Activated CD4-positive, CD25-positive, alpha-beta regulatory T cell treated with anti-CD3 and anti-CD28 coated beads, Interleukin-2, amount 50 U/mL, for 24 hours (primary cell): Measurements from ENCODE around the gene ARHGAP30.

Experiments
- ATAC-seq, 2 donors: fragments of 150-1000 bp; cut with Tn5 transposase; one replicate each; pipeline ENCODE4 v1.10.0; 2021; ENCODE audit warnings: mild to moderate bottlenecking in 1 of 2, moderate library complexity in 1 of 2

Gene ARHGAP30

DNA sequence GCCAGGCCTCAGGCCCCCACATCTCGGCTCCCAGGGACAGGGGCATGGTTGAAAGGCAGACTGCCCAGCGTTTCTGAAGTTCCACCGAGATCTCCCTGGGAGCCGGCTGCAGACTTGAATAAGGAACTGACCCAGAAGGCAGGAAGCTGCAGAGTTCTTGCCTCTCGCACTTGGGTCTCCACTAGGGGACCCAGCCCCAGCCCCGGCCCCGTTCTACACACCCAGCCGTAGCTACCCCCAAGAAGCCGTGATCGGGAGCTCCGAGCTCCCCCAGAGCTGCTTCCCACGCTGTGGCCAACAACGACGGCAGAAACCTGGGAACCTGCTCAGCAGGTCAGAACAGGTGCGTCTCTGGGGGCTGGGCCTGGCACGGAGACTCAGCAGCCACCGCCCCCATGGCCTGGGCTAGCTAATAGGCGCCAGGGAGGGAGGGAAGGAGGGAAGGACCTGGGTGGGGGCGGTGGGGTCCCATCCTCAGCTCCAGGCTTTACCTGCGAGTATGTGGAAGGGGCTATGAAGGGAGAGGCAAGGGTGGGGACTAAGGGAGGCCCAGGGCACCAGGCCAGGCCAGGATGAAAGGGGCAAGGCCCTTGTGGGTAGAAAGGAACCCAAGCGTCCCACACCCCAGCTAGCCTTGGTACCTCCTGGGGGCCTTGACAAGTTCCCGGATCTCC is 19.7 kb upstream of the ARHGAP30 start, which contains the start of gene NECTIN4:
Gene NECTIN4, minus strand, starts transcription at position 308 of the 674 bp plus-strand sequence. Its CDS starts 262 bp downstream, at position 46.
- no peak for ATAC-seq

DNA sequence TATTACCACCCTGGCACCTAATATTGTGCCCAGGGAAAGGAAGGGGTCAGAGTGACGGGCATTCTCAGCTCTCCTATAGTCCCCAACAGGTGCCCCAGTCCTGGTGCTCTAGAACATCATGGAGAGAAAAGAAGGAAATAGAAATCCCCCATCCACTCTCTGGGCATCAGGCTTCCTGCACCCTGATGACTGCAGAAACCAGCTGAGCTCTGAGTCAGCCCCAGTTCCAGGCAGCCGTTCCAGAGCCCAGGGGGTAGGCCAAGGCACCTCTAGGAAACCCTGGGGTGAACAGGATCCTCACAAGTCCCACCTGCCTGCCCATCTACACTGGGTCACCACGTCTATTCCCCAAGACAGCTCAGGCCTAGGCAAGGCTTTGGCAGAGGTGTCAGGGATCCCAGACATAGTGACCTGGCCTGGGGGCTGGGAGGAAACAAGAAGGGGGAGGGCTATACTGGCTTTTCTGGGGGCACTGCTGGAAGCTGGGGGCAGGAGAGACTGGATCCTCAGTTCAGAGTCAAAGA is 19.0 kb upstream of the ARHGAP30 start:
- no peak for ATAC-seq

DNA sequence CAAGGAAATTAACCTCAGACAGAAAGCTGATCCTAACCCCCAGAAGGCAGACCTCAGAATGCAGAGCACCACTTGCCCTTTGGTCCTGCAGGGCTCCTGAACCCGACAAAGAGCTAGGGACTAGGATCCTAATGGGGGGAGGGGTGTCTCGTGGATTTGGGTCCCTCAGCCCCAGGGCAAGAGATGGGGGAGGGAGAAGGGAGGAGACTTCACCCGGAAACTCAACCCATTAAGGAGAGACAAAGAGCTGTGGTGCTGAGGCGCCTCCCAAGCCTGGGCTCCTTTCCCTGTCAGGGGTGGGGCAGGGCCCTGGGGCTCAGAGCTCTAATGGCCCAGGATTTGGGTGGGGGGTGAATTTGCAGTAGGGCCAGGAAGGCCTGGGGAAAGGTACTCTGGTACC is 16.8 kb upstream of the ARHGAP30 start:
- ATAC-seq = no peak

DNA sequence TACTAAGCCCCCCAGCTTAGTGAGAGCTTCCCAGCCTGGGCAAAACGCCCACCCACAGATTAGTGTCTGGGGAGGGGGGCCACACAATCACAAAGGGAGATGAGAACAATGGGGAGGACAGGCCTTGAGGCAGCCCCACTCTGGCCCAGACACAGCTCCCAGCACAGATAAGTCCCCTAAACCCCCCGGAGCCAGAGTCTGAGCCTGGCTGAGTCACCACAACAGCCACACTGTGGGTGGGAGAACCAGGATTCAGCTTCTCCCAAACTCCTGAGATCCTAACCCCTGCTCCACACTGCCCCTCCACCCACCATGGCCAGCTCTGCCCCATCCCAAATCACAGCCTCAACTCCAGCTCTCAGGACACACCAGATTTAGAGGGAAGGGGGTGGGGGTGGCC is 15.5 kb upstream of the ARHGAP30 start:
- ATAC-seq = no peak

DNA sequence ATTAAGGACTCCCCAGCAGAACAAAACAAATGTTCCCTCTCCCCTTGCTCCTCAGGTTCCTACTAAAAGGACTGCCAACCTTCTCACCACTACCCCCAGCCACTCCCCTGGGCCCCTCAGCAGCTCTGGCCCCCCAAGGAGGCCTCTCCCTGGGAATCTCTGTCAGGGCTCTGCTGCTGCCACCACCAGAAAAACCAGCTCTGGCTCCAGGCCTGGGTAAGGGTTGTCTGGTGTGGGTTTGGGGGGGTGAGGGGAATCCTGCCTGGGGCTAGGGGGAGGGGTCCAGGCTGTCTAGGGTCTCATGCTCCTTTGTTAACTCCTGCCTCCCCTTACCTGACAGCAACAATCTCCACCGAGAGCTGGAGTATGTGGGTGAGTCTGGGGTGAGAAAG is 14.9 kb upstream of the ARHGAP30 start:
- ATAC-seq = no peak

DNA sequence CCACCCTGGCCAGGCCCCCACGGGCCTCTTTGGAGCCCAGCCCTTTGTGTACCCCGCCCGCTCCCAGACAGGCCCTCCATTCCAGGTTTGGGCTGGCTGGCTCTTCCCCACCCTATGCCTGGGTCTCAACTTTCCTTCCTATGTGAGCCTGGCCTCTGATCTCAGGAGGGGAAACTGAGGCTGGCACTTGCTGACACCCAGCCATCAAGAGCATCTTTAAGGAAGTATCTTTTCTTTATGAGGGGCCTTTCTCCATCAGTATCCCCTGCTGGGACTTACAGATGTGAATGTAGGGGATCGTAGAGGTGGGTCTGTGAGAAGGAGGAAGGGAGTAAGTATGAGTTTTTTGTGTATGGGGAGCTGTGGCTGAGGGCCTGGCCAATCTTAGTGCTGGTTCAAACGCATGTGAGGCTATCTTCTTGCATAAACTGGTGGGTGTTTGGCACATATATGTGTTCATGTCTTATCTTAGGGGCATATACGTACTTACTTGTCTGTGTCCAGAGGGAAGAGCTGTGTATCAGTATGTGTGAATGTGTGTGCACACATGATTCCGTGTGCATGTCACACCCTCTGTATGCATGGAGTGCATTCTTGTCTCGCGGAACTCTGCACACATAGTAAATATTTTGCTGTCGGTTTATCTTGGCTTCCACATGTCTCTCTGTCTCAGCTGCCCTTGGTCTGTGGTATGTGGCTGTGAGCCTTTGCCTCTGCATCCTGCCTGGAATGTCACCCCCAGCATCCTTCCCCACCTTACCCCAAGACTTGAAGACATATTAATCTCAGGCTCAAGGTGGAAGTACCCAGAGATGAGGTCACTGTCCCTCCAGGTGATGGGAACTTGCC is 14.3 kb upstream of the ARHGAP30 start:
- ATAC-seq = no peak

DNA sequence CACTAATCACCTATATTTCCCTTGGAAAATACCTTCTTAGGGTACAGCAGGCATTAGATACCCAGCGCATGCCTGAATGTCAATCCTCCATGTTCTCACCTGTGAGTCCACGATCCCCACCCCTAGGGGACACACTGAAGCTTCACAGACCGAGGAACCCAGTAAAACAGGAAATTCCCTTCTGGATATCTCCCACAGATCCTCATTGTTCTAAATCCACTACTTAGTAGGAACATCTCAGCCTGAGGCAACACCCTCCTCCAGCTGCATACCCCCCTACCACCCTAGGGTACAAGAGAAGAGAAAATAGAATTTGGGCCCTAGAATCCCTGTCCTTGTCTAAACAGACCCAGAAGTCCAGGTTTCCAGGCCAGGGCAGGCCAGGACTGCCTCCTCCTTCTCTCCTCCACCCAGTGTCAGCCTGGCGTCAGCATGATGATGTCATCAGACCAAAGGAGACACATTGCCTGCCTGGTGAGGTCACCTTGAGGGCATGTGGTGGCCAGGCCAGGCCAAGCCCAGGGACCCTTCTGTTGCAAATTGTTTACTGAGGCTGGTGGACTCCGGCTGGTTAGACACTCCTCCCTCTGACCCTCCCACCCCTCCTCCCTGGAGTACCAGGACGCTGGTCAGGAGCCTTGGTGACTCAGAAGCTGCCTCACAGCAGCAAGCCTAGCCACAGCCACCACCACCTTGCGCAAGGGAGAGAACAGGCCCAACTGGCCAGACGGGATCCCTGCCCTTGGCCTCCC is 13.5 kb upstream of the ARHGAP30 start:
- ATAC-seq = peak in 1 of 2 donors; percentile 18

DNA sequence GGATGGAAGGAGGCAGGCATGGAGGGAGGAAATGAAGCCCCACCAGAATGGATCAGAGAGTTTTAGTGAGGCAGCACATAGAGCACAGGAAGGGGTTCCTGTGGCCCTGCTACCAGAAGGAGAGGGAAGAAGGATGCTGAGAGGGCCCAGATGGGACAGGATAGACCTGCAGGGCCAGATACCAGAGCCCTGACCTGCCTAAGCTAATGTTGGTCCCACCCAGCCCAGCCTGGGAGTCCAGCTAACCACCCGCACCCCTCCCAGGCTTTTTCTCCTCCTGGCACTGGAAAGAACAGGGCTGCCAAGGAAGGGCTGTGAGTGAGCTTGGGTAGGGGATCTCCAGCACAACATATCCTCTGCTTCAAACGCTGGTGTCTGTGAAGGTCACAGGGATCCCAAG is 12.8 kb upstream of the ARHGAP30 start:
- no peak for ATAC-seq

DNA sequence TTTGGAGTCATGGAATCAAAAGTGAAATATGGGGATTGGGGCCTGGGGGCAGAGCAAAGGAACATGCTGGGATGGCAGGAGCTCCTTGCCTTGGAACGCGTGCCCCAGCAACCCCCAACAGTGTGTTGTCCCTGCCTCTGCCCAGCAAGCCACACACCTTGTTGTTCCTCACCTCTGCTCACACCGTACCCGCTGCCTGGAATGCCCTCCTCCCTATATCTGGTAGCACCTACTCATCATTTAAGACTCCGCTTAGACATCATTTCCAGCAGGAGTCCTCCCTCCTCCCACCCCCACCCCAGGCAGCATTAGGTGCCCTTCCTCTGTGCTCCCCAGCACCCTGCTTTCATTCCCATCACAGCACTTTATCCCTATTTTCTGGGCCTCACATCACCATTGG is 11.8 kb upstream of the ARHGAP30 start:
- no peak for ATAC-seq

DNA sequence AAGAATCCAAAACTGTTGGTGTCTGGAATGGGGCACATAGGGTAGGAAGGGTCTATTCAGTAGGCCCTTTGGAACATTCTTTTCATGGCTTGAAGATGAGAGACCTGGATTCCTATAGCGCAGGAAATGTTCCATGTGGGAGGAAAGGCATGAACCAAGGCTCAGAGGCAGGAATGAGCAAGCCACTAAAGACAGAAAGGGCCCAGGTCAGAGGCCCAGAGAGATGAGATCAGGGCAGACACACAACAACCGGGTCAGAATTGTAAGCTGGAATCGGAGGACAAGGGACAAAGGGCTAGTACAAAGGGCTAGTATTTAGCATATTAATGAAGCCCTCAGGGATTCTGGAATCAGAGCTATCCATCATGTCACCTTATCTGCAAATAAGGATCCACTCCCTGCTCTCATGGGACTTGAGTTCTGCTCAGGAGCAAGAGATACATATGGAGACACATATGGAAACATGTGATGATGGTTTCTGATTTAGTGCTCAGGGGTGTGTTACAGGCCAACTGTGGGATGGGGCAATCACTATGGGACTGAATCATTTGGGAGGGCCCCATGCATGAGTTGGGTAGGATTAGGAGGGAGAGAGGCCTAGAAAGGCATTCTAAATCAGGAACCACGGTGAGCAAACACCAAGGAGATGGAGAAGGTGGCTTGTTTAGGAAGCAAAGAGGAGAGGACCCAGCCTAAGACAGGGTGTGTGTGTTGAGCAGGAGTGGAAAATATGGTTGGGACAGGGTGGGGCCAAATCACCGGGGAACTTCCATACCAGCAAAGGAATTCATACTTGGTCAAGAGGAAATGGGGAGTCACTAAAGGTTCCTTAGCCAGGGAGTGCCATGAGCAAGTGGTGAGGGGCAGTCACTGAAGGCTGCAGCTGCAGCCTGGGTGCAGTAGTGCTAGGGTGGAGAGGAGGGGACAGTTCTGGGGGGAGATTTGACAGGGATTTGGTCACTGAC is 11.0 kb upstream of the ARHGAP30 start:
- ATAC-seq = no peak

DNA sequence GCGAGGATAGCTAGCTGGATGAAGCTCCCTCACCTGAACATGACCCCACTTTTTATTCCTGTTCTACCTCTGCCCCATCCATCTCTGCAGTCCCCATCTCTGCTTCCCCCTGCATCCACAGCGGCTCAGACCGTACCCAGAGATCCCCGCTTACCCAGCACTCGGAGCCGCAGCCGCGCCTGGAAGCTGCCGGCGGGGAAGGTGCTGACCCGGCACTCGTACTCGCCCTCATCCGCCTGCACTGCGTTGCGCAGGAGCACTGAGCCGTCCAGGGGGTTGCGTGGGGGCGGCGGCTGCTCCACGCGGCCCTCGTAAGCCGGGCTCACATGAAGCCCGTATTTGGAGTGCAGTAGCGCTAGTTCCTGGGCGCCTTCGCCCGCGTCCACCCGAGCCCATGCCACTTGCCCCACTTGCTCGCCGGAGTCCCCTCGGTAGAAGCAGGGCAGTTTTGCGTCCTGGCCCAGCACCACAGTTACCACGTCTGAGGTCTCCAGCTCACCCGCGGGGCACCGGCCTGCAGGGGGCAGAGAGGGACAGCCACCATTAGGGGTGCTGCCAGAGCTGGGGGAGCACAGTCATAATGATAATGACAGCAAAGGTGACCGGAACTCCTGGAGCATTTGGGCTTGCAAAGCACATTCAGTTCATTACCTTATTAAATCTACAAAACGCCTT is 9.9 kb upstream of the ARHGAP30 start:
- no peak for ATAC-seq

DNA sequence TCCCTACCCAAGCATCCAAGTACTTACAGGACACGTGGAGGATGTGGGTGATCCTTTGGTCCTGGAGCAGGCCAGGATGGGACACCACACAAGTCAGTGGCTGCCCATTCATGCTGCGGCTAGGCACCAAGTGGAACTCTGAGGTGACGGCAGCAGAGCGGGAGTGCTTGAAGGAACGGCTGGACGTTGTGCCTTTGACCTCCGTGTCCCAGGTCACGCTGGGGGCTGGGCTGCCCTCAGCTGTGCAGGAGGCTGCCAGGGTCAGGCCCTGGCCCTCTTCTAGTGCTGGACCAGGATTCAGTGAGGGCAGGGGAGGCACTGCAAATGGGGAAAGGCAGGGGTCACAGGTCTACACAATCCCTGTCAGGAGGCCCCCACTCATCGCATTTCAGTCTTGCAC is 7.7 kb upstream of the ARHGAP30 start:
- no peak for ATAC-seq

DNA sequence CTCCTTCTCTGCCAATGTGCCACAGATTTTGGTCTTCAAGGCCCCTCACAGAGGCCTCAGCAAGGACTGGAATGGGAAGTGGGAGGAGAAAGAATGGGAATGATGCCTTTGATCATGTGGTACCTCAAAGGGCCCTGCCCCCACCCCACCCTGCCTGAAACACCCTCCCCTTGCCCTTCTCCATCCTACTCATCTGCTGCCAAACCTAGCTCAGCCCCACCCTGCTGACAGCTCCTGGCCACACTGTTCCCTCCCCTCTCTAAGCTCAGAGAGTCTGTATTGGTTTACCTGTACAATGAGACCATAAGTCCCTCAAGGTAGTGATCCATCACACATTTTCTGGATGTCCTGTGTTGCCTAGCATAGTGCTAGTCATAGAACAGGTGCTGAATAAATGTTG is 6.7 kb upstream of the ARHGAP30 start:
- no peak for ATAC-seq

DNA sequence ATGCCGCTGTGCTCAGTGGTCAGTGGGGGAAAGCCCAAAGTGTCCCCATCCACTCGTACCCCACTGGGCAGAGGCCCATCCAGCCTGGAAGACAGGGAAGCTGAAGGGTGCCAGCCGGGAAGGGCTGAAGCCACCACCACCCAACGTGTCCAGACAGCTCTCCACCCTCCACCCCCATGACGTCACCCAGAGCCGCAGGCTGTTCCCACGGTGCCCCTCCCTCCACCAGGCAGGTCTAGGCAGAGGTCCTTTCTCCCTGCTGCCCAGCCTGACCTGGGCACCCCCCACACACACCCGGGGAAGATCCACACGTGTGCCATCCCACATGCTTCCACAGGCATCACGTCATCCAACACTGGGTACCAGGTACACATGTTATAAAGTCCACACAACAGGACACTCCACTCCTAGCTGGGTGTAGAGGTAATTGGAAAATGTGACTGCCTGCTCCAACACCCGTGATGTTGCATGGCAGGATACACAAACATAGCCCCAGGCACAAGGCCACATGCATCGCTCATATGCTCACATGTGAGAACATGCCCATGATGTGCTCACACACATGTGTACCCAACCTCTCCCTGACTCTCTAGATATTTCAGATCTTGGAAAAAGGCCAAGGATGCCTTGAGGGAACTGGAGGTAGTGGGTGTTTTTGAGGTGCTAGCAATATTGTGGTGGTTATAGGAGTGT is 5.1 kb upstream of the ARHGAP30 start:
- ATAC-seq = no peak

DNA sequence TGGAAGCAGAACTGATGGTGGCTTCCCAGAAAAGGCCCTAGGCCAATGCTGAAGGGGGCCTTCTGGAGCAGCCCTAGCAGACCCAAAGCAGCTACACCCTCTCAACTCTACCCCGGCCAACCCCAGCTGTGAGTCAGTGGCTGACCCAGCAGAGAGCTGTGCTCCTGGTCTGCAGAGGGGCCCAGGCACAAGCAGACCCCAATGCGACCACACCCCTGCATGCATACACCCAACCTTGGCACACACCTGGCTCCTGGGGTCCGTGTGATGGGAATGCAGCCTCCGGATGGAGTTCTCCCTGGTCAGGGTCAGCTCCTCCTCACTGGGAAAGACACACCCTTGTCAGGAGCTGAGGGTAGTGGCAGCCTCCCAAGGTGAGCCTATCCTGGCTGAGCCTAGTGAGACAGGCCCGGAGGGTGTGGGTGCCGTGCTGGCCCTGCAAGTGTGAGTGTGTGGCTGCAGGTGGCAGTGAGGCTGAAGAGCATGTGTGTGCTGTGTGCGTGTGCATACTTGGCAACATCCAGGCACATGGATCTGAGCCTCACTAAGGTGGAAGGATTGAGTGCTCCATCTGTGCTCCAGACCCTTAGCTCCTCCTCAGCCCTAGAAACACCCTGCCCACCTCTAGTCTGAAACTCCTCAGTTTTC is 3.9 kb upstream of the ARHGAP30 start:
- no peak for ATAC-seq

DNA sequence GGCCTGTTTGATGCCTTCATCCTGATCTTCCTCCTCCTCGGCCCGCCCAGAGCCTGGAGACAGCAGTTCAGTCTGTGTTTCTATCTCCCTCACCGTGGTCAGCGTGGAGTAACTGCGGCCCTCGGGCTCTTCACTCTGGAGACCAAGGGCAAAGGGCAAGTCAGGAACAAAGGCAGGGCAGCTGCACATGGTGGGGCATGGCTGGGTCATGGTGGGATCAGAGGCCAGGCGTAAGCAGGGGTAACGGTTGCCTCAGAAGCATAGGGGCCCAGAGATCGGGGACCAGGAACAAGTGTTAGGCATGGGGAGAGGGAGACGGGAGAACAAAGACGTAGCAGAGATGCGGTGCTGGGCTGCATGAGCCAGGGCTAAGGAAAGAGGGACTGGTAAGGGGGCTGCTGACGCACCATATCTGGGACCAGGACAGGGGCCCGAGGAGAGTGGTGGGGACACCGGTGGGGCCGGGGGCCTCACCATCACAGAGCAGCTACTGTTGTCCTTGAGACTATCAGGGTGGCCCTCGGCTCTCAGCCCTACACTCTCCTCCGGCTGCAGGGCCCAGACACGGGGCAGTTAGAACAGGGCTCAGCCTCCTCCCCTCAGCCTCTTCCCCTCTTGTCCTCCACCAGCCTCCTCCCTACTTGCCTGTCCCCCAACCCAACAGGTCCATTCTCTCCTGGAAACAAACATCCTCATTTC is 3.2 kb upstream of the ARHGAP30 start:
- ATAC-seq = no peak

DNA sequence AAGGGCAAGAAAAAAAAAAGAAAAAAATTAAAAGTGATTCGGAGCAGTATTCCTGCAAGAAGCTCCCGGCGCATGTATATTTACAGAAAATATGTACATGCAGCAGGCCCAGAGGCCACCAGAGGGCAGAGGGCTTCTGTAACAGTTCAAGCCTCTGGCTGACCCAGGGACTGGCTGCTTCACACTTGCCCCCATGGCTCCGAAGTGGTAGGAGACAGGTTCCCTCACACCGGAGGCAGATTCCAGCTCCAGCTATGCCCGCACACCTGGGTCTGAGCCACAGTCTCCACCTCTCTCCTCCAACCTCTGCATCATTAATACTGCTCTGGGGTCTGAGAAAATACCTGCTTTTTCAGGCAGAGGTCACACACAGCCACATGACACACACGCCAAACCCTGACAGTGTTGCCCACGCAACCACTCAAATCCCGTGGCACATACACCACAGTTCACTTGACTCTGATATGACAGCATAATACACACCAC is 2.2 kb upstream of the ARHGAP30 start:
- ATAC-seq = no peak

DNA sequence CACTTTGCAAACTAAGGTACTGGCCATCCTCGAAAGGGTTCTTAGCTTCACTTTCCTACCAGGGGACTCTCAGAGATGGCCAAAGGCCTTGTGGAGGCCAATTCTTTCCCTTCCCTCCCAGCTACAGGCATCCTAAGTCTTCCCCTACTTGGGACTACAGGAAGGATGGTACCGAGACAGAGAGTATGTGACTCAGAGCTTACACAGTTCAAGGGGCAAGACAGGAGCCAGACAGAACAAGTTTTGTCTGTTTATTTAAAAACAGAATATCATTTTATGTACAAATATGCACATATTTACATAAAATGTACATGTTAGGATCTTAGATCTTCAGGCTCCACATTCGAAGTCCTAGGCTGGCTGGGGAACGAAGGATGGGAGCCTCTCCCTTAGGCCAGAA is 1.1 kb upstream of the ARHGAP30 start:
- ATAC-seq = no peak

DNA sequence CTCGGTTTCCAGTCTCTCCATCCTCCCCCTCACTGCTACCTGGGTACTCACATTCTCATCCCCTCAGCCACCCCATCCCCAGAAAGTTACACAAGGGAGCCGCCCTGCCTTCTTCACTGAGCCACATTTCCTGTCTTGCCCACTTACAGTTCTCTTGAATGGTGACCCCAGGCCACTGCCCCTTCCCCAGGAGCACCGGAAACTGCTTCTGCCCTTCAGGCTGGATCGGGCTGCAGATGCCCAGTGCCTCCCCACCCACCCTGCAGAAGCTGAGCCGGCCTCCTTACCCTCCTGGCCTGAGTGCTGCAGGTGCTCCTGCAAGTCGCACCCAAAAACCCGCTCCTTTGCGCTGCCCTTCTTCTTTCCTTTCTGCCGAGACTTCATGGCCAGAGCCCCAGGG is 450 bp downstream of the ARHGAP30 start:
- no peak for ATAC-seq
